Left kidney (tissue), 2 donors: ENCODE results near the gene SLC7A4. TPM values are rescaled to one million over a fixed set of nuclear protein-coding genes. Genes with fewer than 3 reads are reported as not detected.

Experiments
- DNase-seq: peaks from one replicate; pipeline ENCODE4 v3.0.0-alpha.2; 2013
- polyA plus RNA-seq: library from polyadenylated mRNA; unstranded; fragments of 120-200 nt; gene quantifications from one replicate; pipeline ENCODE4 v1.2.1, GENCODE V29; 2013; ENCODE audit not compliant: insufficient read length

SLC7A4 gene
- polyA plus RNA-seq, 1 donor: 1.5 TPM

- no peak for DNase-seq
These were observed 33.7 kb downstream of the SLC7A4 start for GRCh38 chr22:20998411-20999336.

GRCh38 chr22:20997536-20998257 is 34.7 kb downstream of the SLC7A4 start:
- no peak for DNase-seq

- no peak for DNase-seq
These were observed 35.5 kb downstream of the SLC7A4 start for GRCh38 chr22:20996598-20997535.

GRCh38 chr22:20996031-20996410 is 36.3 kb downstream of the SLC7A4 start:
- no peak for DNase-seq

- no peak for DNase-seq
These were observed 36.9 kb downstream of the SLC7A4 start for GRCh38 chr22:20995329-20996030.

- DNase-seq: no peak
These were observed 37.5 kb downstream of the SLC7A4 start for GRCh38 chr22:20994902-20995241.

GRCh38 chr22:20994128-20994901 is 38.0 kb downstream of the SLC7A4 start:
- no peak for DNase-seq

GRCh38 chr22:20993304-20994127 is 38.8 kb downstream of the SLC7A4 start:
- no peak for DNase-seq

- no peak for DNase-seq
These were observed 39.7 kb downstream of the SLC7A4 start for GRCh38 chr22:20992456-20993303.

GRCh38 chr22:20992056-20992442 is 40.3 kb downstream of the SLC7A4 start:
- no peak for DNase-seq

GRCh38 chr22:20991252-20992055 is 40.9 kb downstream of the SLC7A4 start:
- DNase-seq: no peak

GRCh38 chr22:20990184-20991180 is 41.9 kb downstream of the SLC7A4 start:
- no peak for DNase-seq

GRCh38 chr22:20989323-20990138 is 42.8 kb downstream of the SLC7A4 start:
- no peak for DNase-seq

GRCh38 chr22:20988573-20989322 is 43.6 kb downstream of the SLC7A4 start:
- DNase-seq: no peak

- no peak for DNase-seq
These were observed 45.0 kb downstream of the SLC7A4 start for GRCh38 chr22:20987375-20987774.
